Endothelial cell of hepatic sinusoid (primary cell): ENCODE results near the gene CAMSAP2.
"Not testable (repeated sequence)": the region's sequence is repeated elsewhere in the genome, so short reads cannot be mapped to it uniquely, and the experiment has no call there.

Source experiments
- in situ Hi-C: cut with HindIII; loops from 2 replicates; pipeline ENCODE4 v1.10.0; 2017; ENCODE audit warnings: low sequenced_read_pairs

Gene CAMSAP2

DNA sequence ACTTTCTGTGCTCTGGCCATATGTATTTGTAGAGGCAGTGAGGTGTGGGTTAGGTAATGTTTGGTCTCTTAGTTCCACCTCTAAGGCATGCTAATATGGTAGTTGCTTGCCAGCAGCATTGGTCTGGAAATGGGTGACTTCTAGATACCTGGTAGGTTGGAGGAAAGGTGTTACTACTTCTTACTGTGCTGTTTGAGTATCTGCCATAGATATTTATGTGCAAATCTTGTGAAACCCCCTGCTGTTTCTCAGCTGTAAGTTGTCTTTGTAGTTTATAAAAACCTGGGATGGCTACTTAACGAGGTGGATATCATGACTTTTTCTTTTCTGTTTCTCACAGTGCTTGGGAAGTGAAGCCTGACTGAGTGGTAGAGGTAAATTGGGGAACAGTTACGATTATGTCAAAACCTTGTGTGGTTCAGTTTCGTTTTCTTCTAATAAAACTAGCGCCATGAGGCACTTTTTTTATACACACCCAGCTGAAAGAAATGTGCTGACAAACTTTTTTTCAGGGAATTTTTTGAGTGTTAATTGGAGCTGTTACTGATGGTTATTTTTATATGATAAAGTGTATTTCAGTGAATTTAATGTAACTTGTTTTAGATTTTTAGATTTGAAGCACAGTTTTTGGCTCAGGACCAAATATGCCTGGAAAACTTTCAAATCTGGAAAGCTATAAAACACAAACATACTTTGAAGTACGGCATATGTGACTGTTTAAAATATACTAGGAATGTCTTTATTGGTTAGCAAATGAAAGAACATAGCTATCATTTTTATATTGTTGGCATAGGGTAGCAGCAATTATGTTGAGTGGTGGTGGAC is 42.1 kb downstream of the CAMSAP2 start:
- in situ Hi-C loops: no loop called here

DNA sequence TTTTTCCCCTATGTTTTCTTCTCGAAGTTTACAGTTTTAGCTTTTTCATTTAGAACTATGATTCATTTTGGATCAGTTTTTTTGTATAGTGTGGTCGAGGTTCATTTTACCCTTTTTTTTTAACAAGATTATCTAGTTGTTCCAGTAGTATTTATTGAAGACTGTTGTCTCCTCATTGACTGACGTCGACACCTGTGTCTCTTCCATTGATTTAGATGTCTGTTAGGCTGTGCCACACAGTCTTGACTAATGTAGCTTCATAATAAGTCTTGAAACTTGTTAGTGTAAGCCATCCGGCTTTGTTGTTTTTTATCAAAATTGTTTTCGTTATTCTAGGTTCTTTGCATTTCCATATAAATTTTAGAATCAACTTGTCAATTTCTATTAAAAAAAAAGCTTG is 45.2 kb downstream of the CAMSAP2 start:
- in situ Hi-C loops: no loop called here

DNA sequence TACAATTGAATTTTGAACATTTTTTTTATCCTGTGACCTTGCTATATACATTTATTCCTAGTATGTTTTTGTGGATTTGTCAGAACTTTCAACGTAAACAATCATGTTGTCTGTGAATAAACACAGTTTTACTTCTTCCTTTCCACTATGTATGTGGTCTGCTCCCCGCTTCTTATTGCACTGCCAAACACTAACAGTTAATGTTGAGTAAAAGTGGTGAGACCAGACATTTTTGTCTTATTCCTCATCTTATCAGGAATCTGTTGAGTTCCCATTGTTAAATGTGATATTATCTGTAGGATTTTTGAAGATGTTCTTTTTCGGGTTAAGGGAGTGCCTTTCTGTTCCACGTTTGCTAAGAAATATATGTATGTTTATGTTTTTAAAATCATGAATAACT is 45.9 kb downstream of the CAMSAP2 start:
- in situ Hi-C loops: no loop called here

- in situ Hi-C loops: no loop called here
Observed at GRCh38 chr1:200786788-200787187, 48.1 kb downstream of the CAMSAP2 start.

GRCh38 chr1:200787896-200788387 is 49.2 kb downstream of the CAMSAP2 start:
- in situ Hi-C loops: no loop called here

DNA sequence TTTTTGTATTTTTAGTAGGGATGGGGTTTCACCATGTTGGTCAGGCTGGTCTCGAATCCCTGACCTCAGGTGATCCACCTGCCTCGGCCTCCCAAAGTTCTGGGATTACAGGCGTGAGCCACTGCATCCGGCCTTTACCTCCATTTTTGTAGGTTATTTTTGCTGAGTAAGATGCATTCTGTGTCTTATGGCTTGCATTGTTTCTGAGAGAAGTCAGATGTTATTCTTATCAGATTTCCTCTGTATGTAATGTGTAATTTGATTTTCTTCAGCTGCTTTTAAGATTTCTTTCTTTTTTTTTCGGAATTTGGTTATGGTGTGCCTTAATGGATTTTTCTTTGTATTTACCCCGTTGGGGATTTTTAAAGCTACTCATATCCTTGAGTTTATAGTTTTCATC is 52.3 kb downstream of the CAMSAP2 start:
- in situ Hi-C loops: not testable (repeated sequence)

DNA sequence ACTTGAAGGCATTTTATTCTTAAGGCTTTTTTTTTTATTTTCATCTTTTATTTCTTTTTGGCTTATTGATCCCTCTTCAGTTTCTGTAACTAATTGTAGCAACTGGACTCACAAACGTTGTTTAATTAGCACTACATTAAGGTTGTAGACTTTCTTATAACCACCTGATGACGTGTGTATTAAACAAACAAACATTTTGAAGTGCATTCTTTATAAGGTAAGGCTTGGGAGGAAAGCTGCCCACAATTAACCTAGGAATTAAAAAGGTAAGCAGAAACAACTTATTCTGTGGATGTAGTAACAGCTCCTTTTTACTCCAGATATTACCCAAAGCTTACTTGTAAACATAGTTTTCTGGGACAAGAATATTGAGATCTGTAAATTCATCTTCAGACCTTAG is 55.0 kb downstream of the CAMSAP2 start:
- in situ Hi-C loops: no loop called here

GRCh38 chr1:200794506-200795065 is 55.9 kb downstream of the CAMSAP2 start:
- in situ Hi-C loops: loop anchor here (5.0 kb wide), 1 partner anchor 172 kb away; the partner anchor contains the start of gene KIF14

- in situ Hi-C loops: loop anchor here (5.0 kb wide), 1 partner anchor 173 kb away; the partner anchor contains the start of gene KIF14
Observed at GRCh38 chr1:200795156-200795555, 56.5 kb downstream of the CAMSAP2 start.

GRCh38 chr1:200802042-200802441 is 63.3 kb downstream of the CAMSAP2 start:
- in situ Hi-C loops: no loop called here

- in situ Hi-C loops: no loop called here
Observed at GRCh38 chr1:200802865-200803512, 64.3 kb downstream of the CAMSAP2 start.

DNA sequence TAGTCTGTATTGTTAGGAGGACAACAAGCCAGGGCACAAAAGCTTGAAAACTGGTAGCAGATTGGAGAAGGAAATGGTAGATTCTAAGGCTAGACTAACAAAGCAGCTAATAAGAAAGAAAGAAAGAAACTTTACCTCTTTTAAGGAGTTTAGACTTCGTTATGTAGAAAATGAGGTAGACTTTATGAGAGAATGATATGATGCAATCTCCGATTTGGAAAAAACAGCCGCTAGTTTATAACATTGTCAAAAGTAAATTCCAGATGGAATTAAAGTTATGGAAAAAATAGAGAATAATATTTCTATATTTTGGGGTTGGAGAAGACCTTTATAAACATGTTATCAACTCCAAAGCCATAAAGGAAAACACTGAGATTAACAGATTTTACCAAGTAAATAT is 67.0 kb downstream of the CAMSAP2 start:
- in situ Hi-C loops: no loop called here

- in situ Hi-C loops: no loop called here
Observed at GRCh38 chr1:200808846-200809245, 70.2 kb downstream of the CAMSAP2 start.

- in situ Hi-C loops: no loop called here
Observed at GRCh38 chr1:200811704-200812103, 73.0 kb downstream of the CAMSAP2 start.

GRCh38 chr1:200816624-200817224 is 78.0 kb downstream of the CAMSAP2 start:
- in situ Hi-C loops: not testable (repeated sequence)

DNA sequence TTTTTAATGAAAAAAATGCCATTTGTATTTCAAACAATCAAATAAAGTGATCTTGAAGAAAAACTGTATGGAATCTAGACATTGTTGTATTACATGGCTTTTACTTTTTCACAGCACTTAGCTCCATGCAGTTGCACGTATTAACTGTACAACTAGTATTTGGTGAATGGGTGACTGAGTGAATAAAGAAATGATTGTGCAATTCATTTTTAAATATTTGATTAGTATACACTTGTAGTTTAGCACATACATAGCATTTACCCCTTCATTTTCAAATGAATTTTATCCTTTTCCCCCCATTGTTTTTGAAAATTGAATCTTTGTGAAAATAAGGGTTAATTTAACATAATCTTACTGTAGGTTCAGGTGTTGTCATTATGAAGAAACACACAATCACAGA is 79.6 kb downstream of the CAMSAP2 start:
- in situ Hi-C loops: no loop called here

DNA sequence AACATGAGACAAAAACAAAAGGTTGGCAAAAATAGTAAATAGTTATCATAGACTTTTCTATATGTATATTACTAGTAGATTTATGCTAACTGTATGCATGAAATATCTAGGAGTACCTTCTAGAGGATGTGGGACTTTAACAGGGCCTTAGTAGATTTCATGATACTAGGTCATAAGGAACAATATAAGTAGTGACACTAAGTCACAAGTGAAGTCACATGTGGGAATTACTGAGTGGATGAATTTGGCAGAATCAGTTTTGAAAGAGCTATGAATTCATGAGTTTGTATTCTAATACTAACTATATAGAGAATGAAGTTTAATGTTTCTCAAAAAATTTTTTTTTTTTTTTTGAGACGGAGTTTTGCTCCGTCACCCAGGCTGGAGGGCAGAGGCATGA is 81.0 kb downstream of the CAMSAP2 start:
- in situ Hi-C loops: no loop called here

DNA sequence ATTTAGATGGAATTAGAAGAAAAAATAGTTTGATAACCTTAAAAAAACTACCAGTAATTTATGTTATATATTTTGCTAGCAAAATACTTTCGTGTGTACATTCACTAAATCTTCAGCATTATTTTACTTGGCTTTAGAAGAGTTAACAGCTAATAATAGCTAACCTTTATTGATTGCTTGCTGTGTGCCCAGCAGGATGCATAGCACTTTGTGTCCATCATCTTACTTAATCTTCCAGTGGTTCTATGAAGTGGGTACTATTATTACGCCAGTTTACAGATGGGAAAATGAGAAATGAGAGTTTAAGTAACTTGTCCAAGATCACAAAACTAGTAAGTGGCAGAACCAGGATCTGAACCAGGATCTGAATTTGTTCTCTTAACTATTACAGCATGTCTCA is 92.4 kb downstream of the CAMSAP2 start:
- in situ Hi-C loops: no loop called here

GRCh38 chr1:200834383-200834782 is 95.7 kb downstream of the CAMSAP2 start:
- in situ Hi-C loops: no loop called here

DNA sequence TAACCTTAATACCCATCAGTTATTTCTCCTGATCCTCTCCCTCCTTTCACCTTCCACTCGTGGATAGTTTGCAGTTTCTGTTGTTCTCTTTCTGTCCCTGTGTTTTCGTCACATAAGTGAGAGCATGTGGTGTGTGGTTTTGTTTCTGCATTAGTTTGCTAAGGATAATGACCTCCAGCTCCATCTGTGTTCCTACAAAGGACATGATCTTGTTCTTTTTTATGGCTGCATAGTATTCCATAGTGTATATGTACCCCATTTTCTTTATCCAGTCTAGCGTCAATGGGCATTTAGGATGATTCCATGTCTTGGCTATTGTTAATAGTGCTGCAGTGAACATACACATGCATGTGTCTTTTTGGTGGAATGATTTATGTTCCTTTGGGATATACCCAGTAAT is 97.5 kb downstream of the CAMSAP2 start:
- in situ Hi-C loops: no loop called here

DNA sequence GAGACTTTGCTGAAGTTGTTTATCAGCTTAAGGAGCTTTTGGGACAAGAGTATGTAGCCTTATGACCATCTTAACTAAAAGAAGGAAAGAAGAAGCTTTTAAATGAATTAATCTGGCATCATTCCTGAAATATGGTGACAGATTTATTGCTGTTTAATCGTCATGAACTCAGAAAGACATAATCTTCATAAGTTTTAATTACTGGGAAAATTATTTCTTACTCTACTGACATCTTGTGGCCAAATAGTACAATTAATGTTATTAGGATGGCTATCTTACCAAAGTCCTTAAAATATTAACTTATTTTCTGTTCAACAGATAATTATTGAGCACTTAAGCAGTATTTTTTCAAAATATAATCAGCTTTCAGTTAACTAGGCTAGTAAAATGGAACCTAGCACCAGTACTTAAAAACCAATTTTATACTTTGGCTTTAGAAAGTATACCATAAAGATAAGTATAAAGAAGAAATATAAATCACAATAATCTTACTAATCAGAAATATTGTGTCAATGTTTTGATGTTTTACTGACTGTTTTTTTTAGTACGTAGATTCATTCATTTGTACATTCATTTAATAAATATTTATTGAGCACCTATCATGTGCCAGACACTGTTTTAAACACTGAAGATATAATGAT is 99.4 kb downstream of the CAMSAP2 start:
- in situ Hi-C loops: no loop called here
